WERI-Rb-1 (cell line): ENCODE measurements around the gene TLR2.

Experiments
- DNase-seq: peaks from one replicate; pipeline ENCODE4 v3.0.0-alpha.2; 2020
- H3K27ac ChIP-seq: fragments of 250-450 bp; sonication (Bioruptor Pico); 2 replicates; pipeline ENCODE4 v1.5.1; 2020; ENCODE audit warnings: mild to moderate bottlenecking, moderate library complexity
- H3K27me3 ChIP-seq: fragments of 250-450 bp; sonication (Bioruptor Pico); 2 replicates; pipeline ENCODE4 v1.5.1; 2021; ENCODE audit warnings: mild to moderate bottlenecking, low read depth, moderate library complexity; ENCODE audit not compliant: insufficient read depth, severe bottlenecking
- H3K36me3 ChIP-seq: fragments of 250-450 bp; sonication (Bioruptor Pico); 2 replicates; pipeline ENCODE4 v1.5.1; 2020; ENCODE audit warnings: mild to moderate bottlenecking, moderate library complexity
- H3K4me3 ChIP-seq: 2 replicates; pipeline ENCODE4 v1.5.1; 2011; ENCODE audit warnings: low read depth, mild to moderate bottlenecking, control low read depth, low read length
- H3K9me3 ChIP-seq: fragments of 250-450 bp; sonication (Bioruptor Pico); 2 replicates; pipeline ENCODE4 v1.5.1; 2021; ENCODE audit warnings: mild to moderate bottlenecking, moderate library complexity; ENCODE audit not compliant: severe bottlenecking
- CTCF ChIP-seq: IDR thresholded peaks from 2 replicates; pipeline ENCODE4 v1.5.1; 2011; ENCODE audit warnings: low read depth, mild to moderate bottlenecking, control low read depth, inconsistent platforms, low read length

TLR2 gene

GRCh38 chr4:153638999-153639398 is 45.1 kb upstream of the TLR2 start:
- Histone ChIP-seq H3K27me3 (no peaks in the 10 kb centered on the region), H3K27ac (no peak overlapping the region), H3K9me3 (no peaks in the 10 kb centered on the region), H3K4me3 (no peak overlapping the region), H3K36me3 (no peaks in the 10 kb centered on the region)
- DNase-seq, result no peak
- TF ChIP-seq CTCF, result no peak

- Histone ChIP-seq H3K4me3 (no peak overlapping the region), H3K36me3 (no peaks in the 10 kb centered on the region), H3K27ac (no peak overlapping the region), H3K9me3 (peaks cover under 1% of the 10 kb centered on the region), H3K27me3 (no peaks in the 10 kb centered on the region)
- DNase-seq, result no peak
- no peak for TF ChIP-seq CTCF
Measured at GRCh38 chr4:153639833-153640802, 44.0 kb upstream of the TLR2 start.

GRCh38 chr4:153641532-153641931 is 42.5 kb upstream of the TLR2 start:
- H3K4me3 ChIP-seq, result no peak overlapping the region
- H3K27ac ChIP-seq, result no peak overlapping the region
- DNase-seq, result no peak
- TF ChIP-seq CTCF, result no peak
- H3K36me3 ChIP-seq, result no peaks in the 10 kb centered on the region
- peaks cover 2% of the 10 kb centered on the region for H3K9me3 ChIP-seq
- no peaks in the 10 kb centered on the region for H3K27me3 ChIP-seq

GRCh38 chr4:153643406-153644383 is 40.4 kb upstream of the TLR2 start:
- Histone ChIP-seq H3K27me3 (no peaks in the 10 kb centered on the region), H3K4me3 (no peak overlapping the region), H3K9me3 (peaks cover 2% of the 10 kb centered on the region), H3K36me3 (no peaks in the 10 kb centered on the region), H3K27ac (no peak overlapping the region)
- 0 out of 2 replicates have a peak, but pooled peaks have one; percentile 20 for TF ChIP-seq CTCF
- no peak for DNase-seq

GRCh38 chr4:153645183-153645582 is 38.9 kb upstream of the TLR2 start:
- Histone ChIP-seq H3K36me3 (no peaks in the 10 kb centered on the region), H3K9me3 (peaks cover 2% of the 10 kb centered on the region), H3K27me3 (no peaks in the 10 kb centered on the region), H3K4me3 (no peak overlapping the region), H3K27ac (no peak overlapping the region)
- peak; percentile 20 for DNase-seq
- peak; percentile 52 for TF ChIP-seq CTCF
